HEK293 (cell line): ENCODE data around the gene PRDM11.

Experiments
- BCL11B ChIP-seq: fragments of 450-650 bp; formaldehyde crosslinking; IDR thresholded peaks from 2 replicates; pipeline ENCODE4 v1.5.1; 2016; ENCODE audit warnings: low read depth, missing biosample characterization, missing genetic modification characterization
- CTCF ChIP-seq: fragments of 450-650 bp; formaldehyde crosslinking; IDR thresholded peaks from 2 replicates; pipeline ENCODE4 v1.5.1; 2016; ENCODE audit warnings: missing biosample characterization, missing genetic modification characterization
- PBX3 ChIP-seq: sonication (generic); formaldehyde crosslinking; IDR thresholded peaks from 2 replicates; pipeline ENCODE4 v1.8.1; 2022; ENCODE audit warnings: mild to moderate bottlenecking, moderate library complexity, missing genetic modification reagents
- REST ChIP-seq: fragments of 450-650 bp; formaldehyde crosslinking; IDR thresholded peaks from 2 replicates; pipeline ENCODE4 v1.5.1; 2016; ENCODE audit warnings: missing biosample characterization, missing genetic modification characterization
- SCRT2 ChIP-seq: fragments of 450-650 bp; formaldehyde crosslinking; IDR thresholded peaks from 2 replicates; pipeline ENCODE4 v1.5.1; 2016; ENCODE audit warnings: missing biosample characterization, missing genetic modification characterization
- SP3 ChIP-seq: fragments of 450-650 bp; formaldehyde crosslinking; IDR thresholded peaks from 2 replicates; pipeline ENCODE4 v1.5.1; 2016; ENCODE audit warnings: missing biosample characterization, missing genetic modification characterization
- TCF7L2 ChIP-seq: IDR thresholded peaks from 2 replicates; pipeline ENCODE4 v1.6.1; 2011; ENCODE audit warnings: low read depth, mild to moderate bottlenecking, inconsistent platforms, low read length, moderate library complexity, borderline replicate concordance
- ZBTB17 ChIP-seq: fragments of 450-650 bp; formaldehyde crosslinking; IDR thresholded peaks from 2 replicates; pipeline ENCODE4 v1.5.1; 2016; ENCODE audit warnings: missing biosample characterization, missing genetic modification characterization
- ZNF239 ChIP-seq: fragments of 450-650 bp; formaldehyde crosslinking; IDR thresholded peaks from 2 replicates; pipeline ENCODE4 v1.5.1; 2016; ENCODE audit warnings: missing biosample characterization, missing genetic modification characterization
- ZNF274 ChIP-seq, 2 experiments: fragments of 200-500 bp in 1 of 2; fragments of 450-650 bp in 1 of 2; sonication (Bioruptor generic) in 1 of 2; formaldehyde crosslinking in 1 of 2; IDR thresholded peaks; 2 replicates each; pipeline versions ENCODE4 v1.5.1 to v1.6.1; 2014 to 2016; ENCODE audit warnings: borderline replicate concordance in 1 of 2, inconsistent platforms in 1 of 2, low read length in 1 of 2, missing biosample characterization in 1 of 2, missing genetic modification characterization in 1 of 2
- ZNF843 ChIP-seq: fragments of 450-650 bp; formaldehyde crosslinking; IDR thresholded peaks from 2 replicates; pipeline ENCODE4 v1.5.1; 2016; ENCODE audit warnings: missing biosample characterization, missing genetic modification characterization

GRCh38 chr11:45209000-45209879 is 62.8 kb downstream of the PRDM11 start:
- TF ChIP-seq PBX3 (CRISPR knock-in tag): no peak
- no peak for TF ChIP-seq REST (tag by site-specific recombination)
- no peak for TF ChIP-seq SCRT2 (tag by site-specific recombination)
- TF ChIP-seq CTCF: no peak
- no peak for TF ChIP-seq TCF7L2
- TF ChIP-seq ZBTB17 (tag by site-specific recombination): no peak
- TF ChIP-seq SP3 (tag by site-specific recombination): no peak
- TF ChIP-seq ZNF274 (IDR thresholded peaks at IDR 0.05; ENCODE audit: low read length): no peak
- no peak for TF ChIP-seq ZNF274 (tag by site-specific recombination; IDR thresholded peaks at IDR 0.05; ENCODE audit: borderline replicate concordance)
- no peak for TF ChIP-seq ZNF239 (tag by site-specific recombination)
- no peak for TF ChIP-seq ZNF843 (tag by site-specific recombination)
- TF ChIP-seq BCL11B: no peak
